WTC11 (cell line): Measurements from ENCODE around the gene CD8B. TPM values are rescaled to one million over a fixed set of nuclear protein-coding genes. Genes with fewer than 3 reads are reported as not detected.

Source experiments
- ARID4B ChIP-seq: sonication (generic); formaldehyde crosslinking; IDR thresholded peaks from 2 replicates; pipeline ENCODE4 v1.8.0; 2023; ENCODE audit warnings: missing genetic modification reagents, mild to moderate bottlenecking, borderline replicate concordance
- ATF1 ChIP-seq: sonication (generic); formaldehyde crosslinking; IDR thresholded peaks from 2 replicates; pipeline ENCODE4 v1.8.1; 2023; ENCODE audit warnings: mild to moderate bottlenecking, moderate library complexity, missing genetic modification reagents
- ATF2 ChIP-seq: sonication (generic); formaldehyde crosslinking; IDR thresholded peaks from 2 replicates; pipeline ENCODE4 v1.8.1; 2022; ENCODE audit warnings: low read depth, missing genetic modification reagents, borderline replicate concordance
- ATF3 ChIP-seq: sonication (generic); formaldehyde crosslinking; conservative IDR thresholded peaks from 2 replicates; pipeline ENCODE4 v1.8.1; 2022; ENCODE audit warnings: mild to moderate bottlenecking, missing genetic modification reagents
- CREB1 ChIP-seq: sonication (generic); formaldehyde crosslinking; IDR thresholded peaks from 2 replicates; pipeline ENCODE4 v1.8.0; 2023; ENCODE audit warnings: mild to moderate bottlenecking, missing genetic modification reagents
- EMX1 ChIP-seq: fragments of 250-450 bp; sonication (Bioruptor Pico); IDR thresholded peaks from 2 replicates; pipeline ENCODE4 v1.8.0; 2021; ENCODE audit warnings: mild to moderate bottlenecking
- ESRRA ChIP-seq: sonication (generic); formaldehyde crosslinking; IDR thresholded peaks from 2 replicates; pipeline ENCODE4 v1.8.1; 2022; ENCODE audit warnings: mild to moderate bottlenecking, missing genetic modification reagents, borderline replicate concordance
- FOXP1 ChIP-seq: sonication (generic); formaldehyde crosslinking; IDR thresholded peaks from 2 replicates; pipeline ENCODE4 v1.8.0; 2022; ENCODE audit warnings: missing genetic modification reagents, mild to moderate bottlenecking, moderate library complexity, borderline replicate concordance
- MXD4 ChIP-seq: fragments of 250-450 bp; sonication (Bioruptor Pico); IDR thresholded peaks from 2 replicates; pipeline ENCODE4 v1.8.0; 2021; ENCODE audit warnings: mild to moderate bottlenecking, moderate library complexity, borderline replicate concordance
- MYBL2 ChIP-seq: sonication (generic); formaldehyde crosslinking; IDR thresholded peaks from 2 replicates; pipeline ENCODE4 v1.8.1; 2023; ENCODE audit warnings: mild to moderate bottlenecking, moderate library complexity, missing genetic modification reagents
- NR2C2 ChIP-seq: sonication (generic); formaldehyde crosslinking; IDR thresholded peaks from 2 replicates; pipeline ENCODE4 v1.8.0; 2022; ENCODE audit warnings: mild to moderate bottlenecking, missing genetic modification reagents
- PRRX2 ChIP-seq: fragments of 250-450 bp; sonication (Bioruptor Pico); IDR thresholded peaks from 2 replicates; pipeline ENCODE4 v1.8.0; 2021; ENCODE audit warnings: mild to moderate bottlenecking
- RELA ChIP-seq: sonication (generic); formaldehyde crosslinking; IDR thresholded peaks from 2 replicates; pipeline ENCODE4 v1.8.1; 2022; ENCODE audit warnings: missing genetic modification reagents, mild to moderate bottlenecking, borderline replicate concordance
- TEAD1 ChIP-seq: sonication (generic); formaldehyde crosslinking; IDR thresholded peaks from 2 replicates; pipeline ENCODE4 v1.8.0; 2022; ENCODE audit warnings: mild to moderate bottlenecking, missing genetic modification reagents
- ZBTB43 ChIP-seq: sonication (generic); formaldehyde crosslinking; IDR thresholded peaks from 2 replicates; pipeline ENCODE4 v1.8.1; 2023; ENCODE audit warnings: mild to moderate bottlenecking, missing genetic modification reagents
- ZMAT4 ChIP-seq: fragments of 250-450 bp; sonication (Bioruptor Pico); IDR thresholded peaks from 2 replicates; pipeline ENCODE4 v1.9.0; 2021; ENCODE audit warnings: mild to moderate bottlenecking
- ZNF121 ChIP-seq: sonication (generic); formaldehyde crosslinking; IDR thresholded peaks from 2 replicates; pipeline ENCODE4 v1.8.0; 2023; ENCODE audit warnings: missing genetic modification reagents
- ZNF317 ChIP-seq: sonication (generic); formaldehyde crosslinking; IDR thresholded peaks from 2 replicates; pipeline ENCODE4 v1.8.1; 2023; ENCODE audit warnings: low read depth, mild to moderate bottlenecking, moderate library complexity, missing genetic modification reagents, borderline replicate concordance
- ZNF416 ChIP-seq: fragments of 250-450 bp; sonication (Bioruptor Pico); IDR thresholded peaks from 2 replicates; pipeline ENCODE4 v1.9.0; 2021; ENCODE audit warnings: mild to moderate bottlenecking, inconsistent platforms
- ZNF423 ChIP-seq: fragments of 250-450 bp; sonication (Bioruptor Pico); IDR thresholded peaks from 2 replicates; pipeline ENCODE4 v2.1.2; 2022; ENCODE audit warnings: mild to moderate bottlenecking, moderate library complexity
- total RNA-seq: library from RNA; stranded (reverse); gene quantifications from 3 replicates; pipeline ENCODE4 v1.2.3, GENCODE V29; 2021
- TF ChIP-seq, protein P1 (sequence below): fragments of 250-450 bp; sonication (Bioruptor Pico); IDR thresholded peaks from 2 replicates; pipeline ENCODE4 v1.8.0; 2021; ENCODE audit warnings: mild to moderate bottlenecking
- TF ChIP-seq, protein P2 (sequence below): sonication (generic); formaldehyde crosslinking; IDR thresholded peaks from 2 replicates; pipeline ENCODE4 v1.8.0; 2022; ENCODE audit warnings: mild to moderate bottlenecking, missing genetic modification reagents
- TF ChIP-seq, protein P3 (sequence below): sonication (generic); formaldehyde crosslinking; conservative IDR thresholded peaks from 2 replicates; pipeline ENCODE4 v1.8.1; 2023; ENCODE audit warnings: mild to moderate bottlenecking, low read depth, missing genetic modification reagents, moderate library complexity

The CD8B gene
- total RNA-seq, 1 experiment from 2014 or later: 0.70 TPM

DNA sequence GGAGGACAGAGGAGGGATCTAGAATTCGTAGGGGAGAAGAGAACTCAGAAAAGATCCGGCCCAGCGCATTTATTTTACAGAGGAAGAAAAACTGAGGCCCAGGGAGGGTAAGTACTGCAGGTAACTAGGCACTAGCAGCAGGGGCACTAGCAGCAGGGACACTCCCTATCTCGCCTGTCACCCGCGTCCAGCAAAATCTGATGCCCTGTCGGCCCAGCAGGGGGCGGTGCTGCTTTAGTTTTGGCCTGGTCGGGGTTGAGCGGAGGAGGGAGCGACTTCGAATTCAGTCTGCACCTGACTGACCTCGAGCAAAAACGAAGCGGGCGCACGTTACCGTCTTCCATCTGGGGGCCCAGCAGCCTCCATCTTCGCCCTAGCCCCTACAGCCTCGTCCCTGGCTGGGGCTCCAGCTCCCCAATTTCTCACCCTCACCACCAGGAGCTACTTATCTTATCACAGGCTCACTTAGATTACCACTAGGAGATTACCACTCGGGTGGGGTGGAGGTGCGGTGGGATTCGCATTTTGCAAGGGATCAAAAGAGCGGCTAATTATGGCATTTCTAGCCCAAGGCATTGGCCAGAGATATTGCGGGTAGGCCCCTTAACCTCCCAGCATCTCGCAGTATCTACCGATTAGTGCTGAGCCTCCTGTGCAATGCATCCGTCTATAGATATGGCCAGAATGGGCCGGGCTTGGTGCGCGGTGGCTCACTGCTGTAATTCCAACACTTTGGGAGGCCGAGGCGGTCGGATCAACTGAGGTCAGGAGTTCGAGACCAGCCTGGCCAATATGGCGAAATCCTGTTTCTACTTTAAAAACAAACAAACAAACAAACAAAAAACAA lies 53.1 kb downstream of the CD8B start (continued):
- TF ChIP-seq ATF2 (CRISPR knock-in tag) (no peak; the same call in 1 of the 2 replicates), ZNF416 (CRISPR knock-in tag) (no peak), ATF3 (CRISPR knock-in tag) (no peak), ESRRA (CRISPR knock-in tag) (no peak), ZMAT4 (CRISPR knock-in tag) (no peak), ARID4B (CRISPR knock-in tag) (peak; percentile 84; the same call in 1 of the 2 replicates), EMX1 (CRISPR knock-in tag) (no peak), ZBTB43 (CRISPR knock-in tag) (peak; percentile 73), ATF1 (no peak), ZNF121 (CRISPR knock-in tag) (no peak), NR2C2 (CRISPR knock-in tag) (no peak), FOXP1 (CRISPR knock-in tag) (peak; percentile 87; the same call in 1 of the 2 replicates), PRRX2 (CRISPR knock-in tag) (no peak), RELA (CRISPR knock-in tag) (0 out of 2 replicates have a peak, but pooled peaks have one; percentile 49), ZNF317 (CRISPR knock-in tag) (no peak), MXD4 (CRISPR knock-in tag) (no peak), MYBL2 (CRISPR knock-in tag) (no peak), TEAD1 (CRISPR knock-in tag) (0 out of 2 replicates have a peak, but pooled peaks have one; percentile 29), ZNF423 (CRISPR knock-in tag) (no peak), CREB1 (CRISPR knock-in tag) (0 out of 2 replicates have a peak, but pooled peaks have one; percentile 50)
- TF ChIP-seq, protein P1, sequence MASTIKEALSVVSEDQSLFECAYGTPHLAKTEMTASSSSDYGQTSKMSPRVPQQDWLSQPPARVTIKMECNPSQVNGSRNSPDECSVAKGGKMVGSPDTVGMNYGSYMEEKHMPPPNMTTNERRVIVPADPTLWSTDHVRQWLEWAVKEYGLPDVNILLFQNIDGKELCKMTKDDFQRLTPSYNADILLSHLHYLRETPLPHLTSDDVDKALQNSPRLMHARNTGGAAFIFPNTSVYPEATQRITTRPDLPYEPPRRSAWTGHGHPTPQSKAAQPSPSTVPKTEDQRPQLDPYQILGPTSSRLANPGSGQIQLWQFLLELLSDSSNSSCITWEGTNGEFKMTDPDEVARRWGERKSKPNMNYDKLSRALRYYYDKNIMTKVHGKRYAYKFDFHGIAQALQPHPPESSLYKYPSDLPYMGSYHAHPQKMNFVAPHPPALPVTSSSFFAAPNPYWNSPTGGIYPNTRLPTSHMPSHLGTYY: no peak
- TF ChIP-seq, protein P2, sequence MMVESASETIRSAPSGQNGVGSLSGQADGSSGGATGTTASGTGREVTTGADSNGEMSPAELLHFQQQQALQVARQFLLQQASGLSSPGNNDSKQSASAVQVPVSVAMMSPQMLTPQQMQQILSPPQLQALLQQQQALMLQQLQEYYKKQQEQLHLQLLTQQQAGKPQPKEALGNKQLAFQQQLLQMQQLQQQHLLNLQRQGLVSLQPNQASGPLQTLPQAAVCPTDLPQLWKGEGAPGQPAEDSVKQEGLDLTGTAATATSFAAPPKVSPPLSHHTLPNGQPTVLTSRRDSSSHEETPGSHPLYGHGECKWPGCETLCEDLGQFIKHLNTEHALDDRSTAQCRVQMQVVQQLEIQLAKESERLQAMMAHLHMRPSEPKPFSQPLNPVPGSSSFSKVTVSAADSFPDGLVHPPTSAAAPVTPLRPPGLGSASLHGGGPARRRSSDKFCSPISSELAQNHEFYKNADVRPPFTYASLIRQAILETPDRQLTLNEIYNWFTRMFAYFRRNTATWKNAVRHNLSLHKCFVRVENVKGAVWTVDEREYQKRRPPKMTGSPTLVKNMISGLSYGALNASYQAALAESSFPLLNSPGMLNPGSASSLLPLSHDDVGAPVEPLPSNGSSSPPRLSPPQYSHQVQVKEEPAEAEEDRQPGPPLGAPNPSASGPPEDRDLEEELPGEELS (CRISPR knock-in tag): peak; percentile 74
- TF ChIP-seq, protein P3, sequence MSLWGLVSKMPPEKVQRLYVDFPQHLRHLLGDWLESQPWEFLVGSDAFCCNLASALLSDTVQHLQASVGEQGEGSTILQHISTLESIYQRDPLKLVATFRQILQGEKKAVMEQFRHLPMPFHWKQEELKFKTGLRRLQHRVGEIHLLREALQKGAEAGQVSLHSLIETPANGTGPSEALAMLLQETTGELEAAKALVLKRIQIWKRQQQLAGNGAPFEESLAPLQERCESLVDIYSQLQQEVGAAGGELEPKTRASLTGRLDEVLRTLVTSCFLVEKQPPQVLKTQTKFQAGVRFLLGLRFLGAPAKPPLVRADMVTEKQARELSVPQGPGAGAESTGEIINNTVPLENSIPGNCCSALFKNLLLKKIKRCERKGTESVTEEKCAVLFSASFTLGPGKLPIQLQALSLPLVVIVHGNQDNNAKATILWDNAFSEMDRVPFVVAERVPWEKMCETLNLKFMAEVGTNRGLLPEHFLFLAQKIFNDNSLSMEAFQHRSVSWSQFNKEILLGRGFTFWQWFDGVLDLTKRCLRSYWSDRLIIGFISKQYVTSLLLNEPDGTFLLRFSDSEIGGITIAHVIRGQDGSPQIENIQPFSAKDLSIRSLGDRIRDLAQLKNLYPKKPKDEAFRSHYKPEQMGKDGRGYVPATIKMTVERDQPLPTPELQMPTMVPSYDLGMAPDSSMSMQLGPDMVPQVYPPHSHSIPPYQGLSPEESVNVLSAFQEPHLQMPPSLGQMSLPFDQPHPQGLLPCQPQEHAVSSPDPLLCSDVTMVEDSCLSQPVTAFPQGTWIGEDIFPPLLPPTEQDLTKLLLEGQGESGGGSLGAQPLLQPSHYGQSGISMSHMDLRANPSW (CRISPR knock-in tag): no peak
